A673 (cell line): ENCODE results near the gene GRK6. TPM values are rescaled to one million over a fixed set of nuclear protein-coding genes. Genes with fewer than 3 reads are reported as not detected.

Source experiments
- BruUV-seq: library from RNA; stranded (reverse); fragments of 400-500 nt; replicated peaks from 2 replicates; lab custom pipeline; 2021; lab: Mats Ljungman, UMichigan
- CTCF ChIA-PET: fragments of 300-600 bp; sonication (Branson Sonifier 250); formaldehyde crosslinking; loops from one replicate; lab custom pipeline; 2022; ENCODE audit warnings: antibody characterized with exemption; lab: Charles Lee
- POLR2A ChIA-PET: fragments of 300-600 bp; sonication (Branson Sonifier 250); formaldehyde crosslinking; loops from one replicate; lab custom pipeline; 2022; ENCODE audit warnings: antibody characterized with exemption; ENCODE audit not compliant: low non-redundant PET; lab: Charles Lee
- DNase-seq: peaks from one replicate; pipeline ENCODE4 v3.0.0-alpha.2; 2015; ENCODE audit warnings: low spot score
- H3K27ac ChIP-seq: fragments of 200-600 bp; sonication (generic); 2 replicates; pipeline ENCODE4 v1.5.1; 2016; ENCODE audit warnings: mixed run types, low read depth, mild to moderate bottlenecking, mixed read lengths, antibody characterized with exemption, low read length; ENCODE audit not compliant: poor library complexity, severe bottlenecking
- H3K27me3 ChIP-seq: fragments of 200-600 bp; sonication (generic); replicated peaks from 2 replicates; pipeline ENCODE4 v1.6.1; 2017; ENCODE audit warnings: mixed run types, low read depth, mild to moderate bottlenecking, mixed read lengths, antibody characterized with exemption, low read length; ENCODE audit not compliant: insufficient read depth, poor library complexity
- H3K36me3 ChIP-seq: fragments of 200-600 bp; sonication (generic); 2 replicates; pipeline ENCODE4 v1.6.1; 2016; ENCODE audit warnings: mixed run types, mild to moderate bottlenecking, mixed read lengths, antibody characterized with exemption, low read length; ENCODE audit not compliant: insufficient read depth, poor library complexity, severe bottlenecking
- H3K4me1 ChIP-seq: fragments of 200-600 bp; sonication (generic); 2 replicates; pipeline ENCODE4 v1.6.1; 2017; ENCODE audit warnings: mixed run types, mild to moderate bottlenecking, mixed read lengths, antibody characterized with exemption, low read length; ENCODE audit not compliant: insufficient read depth, poor library complexity, severe bottlenecking
- H3K4me3 ChIP-seq: fragments of 200-600 bp; sonication (generic); 2 replicates; pipeline ENCODE4 v1.5.1; 2016; ENCODE audit warnings: low read depth, mixed run types, mild to moderate bottlenecking, mixed read lengths, low read length; ENCODE audit not compliant: poor library complexity, severe bottlenecking
- H3K9me3 ChIP-seq: fragments of 200-600 bp; sonication (generic); 2 replicates; pipeline ENCODE4 v1.6.1; 2016; ENCODE audit warnings: mixed run types, low read depth, mild to moderate bottlenecking, mixed read lengths, antibody characterized with exemption, low read length; ENCODE audit not compliant: poor library complexity, severe bottlenecking
- CTCF ChIP-seq: fragments of 300-800, 200-600 bp; sonication (generic); conservative IDR thresholded peaks from 2 replicates; pipeline ENCODE4 v1.5.1; 2017; ENCODE audit warnings: low read depth, mild to moderate bottlenecking, antibody characterized with exemption, low read length, moderate library complexity, mixed read lengths
- EZH2 ChIP-seq: fragments of 200-600 bp; sonication (generic); IDR thresholded peaks from 2 replicates; pipeline ENCODE4 v1.6.1; 2017; ENCODE audit warnings: borderline replicate concordance, low read depth, mild to moderate bottlenecking, mixed read lengths, antibody characterized with exemption, low read length; ENCODE audit not compliant: poor library complexity, severe bottlenecking
- intact Hi-C: fragments of 100-400 bp; cut with micrococcal nuclease; formaldehyde crosslinking; loops from one replicate; pipeline ENCODE4 v1.10.0; 2022; ENCODE audit not compliant: unreplicated experiment
- total RNA-seq: library from RNA; stranded (reverse); gene quantifications from 2 replicates; pipeline ENCODE4 v1.2.3, GENCODE V29; 2021

GRK6 gene
- total RNA-seq, 1 experiment from 2014 or later, result 32.1 TPM

- Histone ChIP-seq H3K4me1 (peaks cover 13% of the 10 kb centered on the region), H3K9me3 (no peaks in the 10 kb centered on the region), H3K27ac (peak overlapping the region; percentile 81), H3K4me3 (peak overlapping the region; percentile 62), H3K27me3 (no peaks in the 10 kb centered on the region), H3K36me3 (peaks cover 31% of the 10 kb centered on the region)
- POLR2A ChIA-PET, result interaction anchor here (0.6 kb wide), 2 partner anchors 25 to 517 kb away, joined by 3 to 4 read pairs; no protein-coding TSS in a partner anchor
- TF ChIP-seq CTCF, result peak; percentile 62
- TF ChIP-seq EZH2, result no peak
- CTCF ChIA-PET, result interaction anchor here (0.5 to 2.5 kb wide), 7 partner anchors 10 to 341 kb away, joined by 3 to 33 read pairs (median 7); partner anchors contain the start of gene GRK6
- peak; percentile 81 for DNase-seq
- intact Hi-C loops, result loop anchor here (2.0 kb wide), 1 partner anchor 150 kb away; no protein-coding TSS in a partner anchor
- BruUV-seq, result no TSS peak
Observed at GRCh38 chr5:177455036-177455660, 28.7 kb downstream of the GRK6 start.

GRCh38 chr5:177455661-177456590 lies 29.4 kb downstream of the GRK6 start:
- TF ChIP-seq CTCF, result peak; percentile 90
- TF ChIP-seq EZH2, result no peak
- Histone ChIP-seq H3K36me3 (peaks cover 35% of the 10 kb centered on the region), H3K27me3 (no peaks in the 10 kb centered on the region), H3K4me1 (peaks cover 13% of the 10 kb centered on the region), H3K9me3 (no peaks in the 10 kb centered on the region), H3K27ac (peak overlapping the region; percentile 81), H3K4me3 (peak overlapping the region; percentile 62)
- ChIA-PET POLR2A (interaction anchor here (0.6 kb wide), 1 partner anchor 516 kb away, joined by 3 read pairs; no protein-coding TSS in a partner anchor), CTCF (interaction anchor here (0.6 to 2.5 kb wide), 5 partner anchors 9 to 342 kb away, joined by 3 to 33 read pairs (median 7); no protein-coding TSS in a partner anchor)
- intact Hi-C loops, result loop anchor here (2.0 kb wide), 1 partner anchor 151 kb away; no protein-coding TSS in a partner anchor
- DNase-seq, result peak; percentile 93
- no TSS peak for BruUV-seq

- Histone ChIP-seq H3K27me3 (no peaks in the 10 kb centered on the region), H3K36me3 (peaks cover 35% of the 10 kb centered on the region), H3K27ac (no peak overlapping the region), H3K4me1 (peaks cover 13% of the 10 kb centered on the region), H3K9me3 (no peaks in the 10 kb centered on the region), H3K4me3 (no peak overlapping the region)
- CTCF ChIA-PET, result interaction anchor here (1.3 to 1.4 kb wide), 2 partner anchors 52 to 66 kb away, joined by 5 read pairs; no protein-coding TSS in a partner anchor
- no peak for DNase-seq
- intact Hi-C loops, result no loop called here
- TF ChIP-seq EZH2, result no peak
- no peak; the same call in 1 of the 2 replicates for TF ChIP-seq CTCF
- no TSS peak for BruUV-seq
- POLR2A ChIA-PET, result no interaction called here
Observed at GRCh38 chr5:177456591-177456964, 30.1 kb downstream of the GRK6 start.
